GM23338 (cell line): ENCODE measurements around the gene MGAT5. TPM values are rescaled to one million over a fixed set of nuclear protein-coding genes. Genes with fewer than 3 reads are reported as not detected.
A peak's percentile ranks its signal among the peaks of the same experiment; 100 is the strongest.

ENCODE experiments used
- ATAC-seq: fragments of 200-7000 bp; cut with Tn5 transposase; 3 replicates; pipeline ENCODE4 v1.9.1; 2020
- DNase-seq: peaks from one replicate; pipeline ENCODE4 v3.0.0-alpha.2; 2015; ENCODE audit warnings: low spot score
- H2AFZ ChIP-seq: fragments of 200-600 bp; sonication (generic); 2 replicates; pipeline ENCODE4 v1.8.0; 2016; ENCODE audit warnings: antibody characterized with exemption, mild to moderate bottlenecking, moderate library complexity
- H3F3A ChIP-seq: fragments of 200-600 bp; sonication (generic); replicated peaks from 2 replicates; pipeline ENCODE4 v1.8.0; 2017; ENCODE audit warnings: antibody characterized with exemption, mixed run types, low read depth
- H3K27ac ChIP-seq: fragments of 200-600 bp; sonication (generic); 2 replicates; pipeline ENCODE4 v1.6.1; 2016; ENCODE audit warnings: low read depth
- H3K27me3 ChIP-seq: fragments of 200-600 bp; sonication (generic); 2 replicates; pipeline ENCODE4 v1.8.0; 2016; ENCODE audit warnings: mild to moderate bottlenecking, mixed run types, moderate library complexity; ENCODE audit not compliant: insufficient read depth
- H3K36me3 ChIP-seq: fragments of 200-600 bp; sonication (generic); 2 replicates; pipeline ENCODE4 v1.8.0; 2016; ENCODE audit warnings: mild to moderate bottlenecking; ENCODE audit not compliant: insufficient read depth
- H3K4me1 ChIP-seq: fragments of 200-600 bp; sonication (generic); 2 replicates; pipeline ENCODE4 v1.8.0; 2016; ENCODE audit warnings: mild to moderate bottlenecking, moderate library complexity; ENCODE audit not compliant: insufficient read depth
- H3K4me2 ChIP-seq: fragments of 200-600 bp; sonication (generic); 2 replicates; pipeline ENCODE4 v1.7.1; 2017; ENCODE audit warnings: mixed run types
- H3K4me3 ChIP-seq: fragments of 200-600 bp; sonication (generic); 2 replicates; pipeline ENCODE4 v1.6.1; 2016; ENCODE audit warnings: mixed run types
- H3K79me2 ChIP-seq: fragments of 200-600 bp; sonication (generic); replicated peaks from 2 replicates; pipeline ENCODE4 v1.8.0; 2017; ENCODE audit warnings: mild to moderate bottlenecking; ENCODE audit not compliant: insufficient read depth
- H3K9me2 ChIP-seq: fragments of 200-600 bp; sonication (generic); 2 replicates; pipeline ENCODE4 v1.8.0; 2017; ENCODE audit not compliant: insufficient read depth
- H4K20me1 ChIP-seq: fragments of 200-600 bp; sonication (generic); replicated peaks from 2 replicates; pipeline ENCODE4 v1.8.0; 2017; ENCODE audit warnings: mild to moderate bottlenecking; ENCODE audit not compliant: insufficient read depth
- H3K27ac Mint-ChIP-seq: 2 replicates; pipeline ENCODE4 v1.8.0; 2020; ENCODE audit warnings: inconsistent platforms, mild to moderate bottlenecking, moderate library complexity, mixed read lengths
- H3K27me3 Mint-ChIP-seq: 3 replicates; pipeline ENCODE4 v1.8.0; 2022; ENCODE audit warnings: low read depth, mild to moderate bottlenecking, moderate library complexity, mixed read lengths, inconsistent platforms; ENCODE audit not compliant: insufficient read depth, poor library complexity
- H3K36me3 Mint-ChIP-seq: 3 replicates; pipeline ENCODE4 v1.8.0; 2021; ENCODE audit warnings: low read depth, mild to moderate bottlenecking, inconsistent platforms, moderate library complexity, mixed read lengths
- H3K4me1 Mint-ChIP-seq: 3 replicates; pipeline ENCODE4 v1.8.0; 2020; ENCODE audit warnings: mild to moderate bottlenecking, inconsistent platforms, mixed read lengths
- H3K4me3 Mint-ChIP-seq: 3 replicates; pipeline ENCODE4 v1.8.0; 2021; ENCODE audit warnings: moderate library complexity, mild to moderate bottlenecking, inconsistent platforms, mixed read lengths
- H3K9me3 Mint-ChIP-seq: 3 replicates; pipeline ENCODE4 v1.8.0; 2020; ENCODE audit warnings: moderate library complexity, mild to moderate bottlenecking, inconsistent platforms, mixed read lengths
- CREB1 ChIP-seq: fragments of 250-450 bp; sonication (Bioruptor Pico); IDR thresholded peaks from 2 replicates; pipeline ENCODE4 v1.5.0; 2020; ENCODE audit warnings: low read depth, mild to moderate bottlenecking, moderate library complexity
- ETS1 ChIP-seq: IDR thresholded peaks from 2 replicates; pipeline ENCODE4 v1.6.1; 2016; ENCODE audit warnings: antibody characterized with exemption
- EZH2 ChIP-seq: fragments of 200-600 bp; sonication (generic); IDR thresholded peaks from one replicate; pipeline ENCODE4 v1.8.0; 2017; ENCODE audit warnings: antibody characterized with exemption, mild to moderate bottlenecking, low read depth; ENCODE audit not compliant: unreplicated experiment
- EZH2phosphoT487 ChIP-seq: fragments of 200-600 bp; sonication (generic); IDR thresholded peaks from one replicate; pipeline ENCODE4 v1.8.1; 2018; ENCODE audit warnings: antibody characterized with exemption; ENCODE audit not compliant: unreplicated experiment
- JUNB ChIP-seq: IDR thresholded peaks from one replicate; pipeline ENCODE4 v1.6.1; 2016; ENCODE audit warnings: antibody characterized with exemption; ENCODE audit not compliant: unreplicated experiment
- NANOG ChIP-seq: IDR thresholded peaks from 2 replicates; pipeline ENCODE4 v1.6.1; 2016; ENCODE audit warnings: antibody characterized with exemption, borderline replicate concordance
- POLR2AphosphoS5 ChIP-seq: IDR thresholded peaks from 2 replicates; pipeline ENCODE4 v1.6.1; 2016; ENCODE audit warnings: antibody characterized with exemption, low read depth
- STAT1 ChIP-seq: IDR thresholded peaks from one replicate; pipeline ENCODE4 v1.6.1; 2016; ENCODE audit warnings: antibody characterized with exemption; ENCODE audit not compliant: unreplicated experiment
- ZNF114 ChIP-seq: fragments of 250-450 bp; sonication (Bioruptor Pico); IDR thresholded peaks from 2 replicates; pipeline ENCODE4 v1.5.0; 2020; ENCODE audit warnings: mild to moderate bottlenecking, moderate library complexity
- ZNF331 ChIP-seq: fragments of 250-450 bp; sonication (Bioruptor Pico); IDR thresholded peaks from 2 replicates; pipeline ENCODE4 v1.5.0; 2020; ENCODE audit warnings: low read depth, mild to moderate bottlenecking, moderate library complexity
- polyA plus RNA-seq: library from polyadenylated mRNA; unstranded; fragments of >200 nt; fragmentation: Nextera tagmentation; extraction: Ambion mirVana; gene quantifications from 2 replicates; pipeline ENCODE4 v1.2.1, GENCODE V29; 2016
- total RNA-seq: library from RNA; depleted of rRNA; stranded (reverse); fragments of >200 nt; shearing (Covaris generic); gene quantifications from 2 replicates; pipeline ENCODE4 v1.2.3, GENCODE V29; 2014
- TF ChIP-seq, protein P1 (sequence below), 2 experiments: fragments of 200-600 bp in 1 of 2; sonication (generic) in 1 of 2; conservative IDR thresholded peaks; 2 replicates each; pipeline versions ENCODE4 v1.5.1 to v1.6.1; 2016 to 2017; ENCODE audit warnings: antibody characterized with exemption in 2 of 2, low read depth in 2 of 2, mild to moderate bottlenecking in 2 of 2, moderate library complexity in 1 of 2
- TF ChIP-seq, protein P2 (sequence below): fragments of 250-450 bp; sonication (Bioruptor Pico); IDR thresholded peaks from 2 replicates; pipeline ENCODE4 v1.5.0; 2020; ENCODE audit warnings: mild to moderate bottlenecking, moderate library complexity

Gene MGAT5
- total and polyA plus RNA-seq, 2 experiments from 2014 or later, result 4.6 to 27.6 TPM

GRCh38 chr2:134218930-134219658 lies 34.8 kb upstream of the MGAT5 start:
- Mint-ChIP-seq H3K9me3 (no peaks in the 10 kb centered on the region), H3K4me3 (no peak overlapping the region; the same call in 2 of the 3 replicates), H3K27me3 (no peaks in the 10 kb centered on the region), H3K4me1 (peaks cover 42% of the 10 kb centered on the region), H3K36me3 (peaks cover 4% of the 10 kb centered on the region; the same call in 2 of the 3 replicates), H3K27ac (peak overlapping the region; percentile 79; the same call in 1 of the 2 replicates)
- Histone ChIP-seq H4K20me1 (peaks cover 13% of the 10 kb centered on the region), H3K79me2 (peaks cover 66% of the 10 kb centered on the region), H3K4me1 (peaks cover 29% of the 10 kb centered on the region), H3K4me2 (no peak overlapping the region), H3K27me3 (no peaks in the 10 kb centered on the region), H3K4me3 (no peak overlapping the region), H3K9me2 (peaks cover 6% of the 10 kb centered on the region; the same call in 1 of the 2 replicates), H3K36me3 (no peaks in the 10 kb centered on the region), H2AFZ (no peak overlapping the region), H3K27ac (no peak overlapping the region), H3F3A (no peaks in the 10 kb centered on the region)
- ATAC-seq (no peak; the same call in 2 of the 3 replicates), DNase-seq (no peak)
- TF ChIP-seq EZH2, result no peak

DNA sequence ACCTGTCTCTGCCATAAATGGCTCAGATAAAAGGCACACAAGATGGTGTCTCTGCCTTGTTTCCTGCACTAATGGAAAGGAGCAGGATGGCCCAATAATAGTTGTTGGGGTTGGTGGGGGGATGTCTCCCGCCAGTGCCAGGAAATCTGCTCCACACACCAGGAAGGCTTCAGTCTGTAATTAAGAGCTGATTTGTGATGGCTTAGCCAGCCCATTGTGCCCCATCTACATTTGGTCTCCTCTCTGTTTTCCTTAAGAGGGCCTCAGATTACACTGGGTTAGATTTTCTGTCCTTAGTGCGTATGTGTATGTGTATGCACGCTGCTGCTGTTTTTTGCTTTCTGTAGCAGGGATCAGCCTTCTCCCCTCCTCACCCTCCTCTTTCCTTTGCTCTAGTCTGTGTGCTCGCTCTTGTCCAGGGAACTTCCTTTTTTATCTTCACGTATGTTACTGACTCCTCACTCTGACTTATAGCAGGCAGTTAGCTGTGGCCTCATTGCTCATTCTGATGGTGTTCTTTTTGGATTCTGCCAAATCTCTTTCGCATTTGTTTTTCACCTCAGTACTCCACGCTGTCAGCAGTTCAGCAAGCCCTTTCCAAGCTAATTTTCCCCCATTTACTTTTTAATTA lies 33.4 kb upstream of the MGAT5 start:
- no peak overlapping the region; the same call in 2 of the 3 replicates for H3K4me3 Mint-ChIP-seq
- H3K27ac Mint-ChIP-seq, result peak overlapping the region; percentile 66; the same call in 1 of the 2 replicates
- Histone ChIP-seq H3K27ac (peak overlapping the region; percentile 20), H3K4me2 (peak overlapping the region; percentile 58), H3K79me2 (peaks cover 61% of the 10 kb centered on the region), H3F3A (no peaks in the 10 kb centered on the region), H3K36me3 (no peaks in the 10 kb centered on the region), H3K4me1 (peaks cover 33% of the 10 kb centered on the region), H3K4me3 (no peak overlapping the region), H2AFZ (no peak overlapping the region), H3K9me2 (no peaks in the 10 kb centered on the region), H4K20me1 (peaks cover 10% of the 10 kb centered on the region), H3K27me3 (no peaks in the 10 kb centered on the region)
- H3K4me1 Mint-ChIP-seq, result peaks cover 46% of the 10 kb centered on the region
- ATAC-seq, result peak; percentile 57
- H3K9me3 Mint-ChIP-seq, result no peaks in the 10 kb centered on the region
- no peaks in the 10 kb centered on the region for H3K36me3 Mint-ChIP-seq
- H3K27me3 Mint-ChIP-seq, result peaks cover 2% of the 10 kb centered on the region
- DNase-seq, result no peak
- TF ChIP-seq, protein P1, sequence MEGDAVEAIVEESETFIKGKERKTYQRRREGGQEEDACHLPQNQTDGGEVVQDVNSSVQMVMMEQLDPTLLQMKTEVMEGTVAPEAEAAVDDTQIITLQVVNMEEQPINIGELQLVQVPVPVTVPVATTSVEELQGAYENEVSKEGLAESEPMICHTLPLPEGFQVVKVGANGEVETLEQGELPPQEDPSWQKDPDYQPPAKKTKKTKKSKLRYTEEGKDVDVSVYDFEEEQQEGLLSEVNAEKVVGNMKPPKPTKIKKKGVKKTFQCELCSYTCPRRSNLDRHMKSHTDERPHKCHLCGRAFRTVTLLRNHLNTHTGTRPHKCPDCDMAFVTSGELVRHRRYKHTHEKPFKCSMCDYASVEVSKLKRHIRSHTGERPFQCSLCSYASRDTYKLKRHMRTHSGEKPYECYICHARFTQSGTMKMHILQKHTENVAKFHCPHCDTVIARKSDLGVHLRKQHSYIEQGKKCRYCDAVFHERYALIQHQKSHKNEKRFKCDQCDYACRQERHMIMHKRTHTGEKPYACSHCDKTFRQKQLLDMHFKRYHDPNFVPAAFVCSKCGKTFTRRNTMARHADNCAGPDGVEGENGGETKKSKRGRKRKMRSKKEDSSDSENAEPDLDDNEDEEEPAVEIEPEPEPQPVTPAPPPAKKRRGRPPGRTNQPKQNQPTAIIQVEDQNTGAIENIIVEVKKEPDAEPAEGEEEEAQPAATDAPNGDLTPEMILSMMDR (conservative IDR thresholded peaks at IDR 0.05; ENCODE audit: low read depth in 2 of 2), result no peak
- no peak for TF ChIP-seq NANOG
- TF ChIP-seq EZH2phosphoT487, result no peak
- TF ChIP-seq ETS1, result no peak
- no peak for TF ChIP-seq JUNB
- TF ChIP-seq EZH2, result no peak
- no peak for TF ChIP-seq CREB1 (CRISPR knock-in tag)
- no peak for TF ChIP-seq ZNF114
- TF ChIP-seq STAT1, result no peak
- TF ChIP-seq, protein P2, sequence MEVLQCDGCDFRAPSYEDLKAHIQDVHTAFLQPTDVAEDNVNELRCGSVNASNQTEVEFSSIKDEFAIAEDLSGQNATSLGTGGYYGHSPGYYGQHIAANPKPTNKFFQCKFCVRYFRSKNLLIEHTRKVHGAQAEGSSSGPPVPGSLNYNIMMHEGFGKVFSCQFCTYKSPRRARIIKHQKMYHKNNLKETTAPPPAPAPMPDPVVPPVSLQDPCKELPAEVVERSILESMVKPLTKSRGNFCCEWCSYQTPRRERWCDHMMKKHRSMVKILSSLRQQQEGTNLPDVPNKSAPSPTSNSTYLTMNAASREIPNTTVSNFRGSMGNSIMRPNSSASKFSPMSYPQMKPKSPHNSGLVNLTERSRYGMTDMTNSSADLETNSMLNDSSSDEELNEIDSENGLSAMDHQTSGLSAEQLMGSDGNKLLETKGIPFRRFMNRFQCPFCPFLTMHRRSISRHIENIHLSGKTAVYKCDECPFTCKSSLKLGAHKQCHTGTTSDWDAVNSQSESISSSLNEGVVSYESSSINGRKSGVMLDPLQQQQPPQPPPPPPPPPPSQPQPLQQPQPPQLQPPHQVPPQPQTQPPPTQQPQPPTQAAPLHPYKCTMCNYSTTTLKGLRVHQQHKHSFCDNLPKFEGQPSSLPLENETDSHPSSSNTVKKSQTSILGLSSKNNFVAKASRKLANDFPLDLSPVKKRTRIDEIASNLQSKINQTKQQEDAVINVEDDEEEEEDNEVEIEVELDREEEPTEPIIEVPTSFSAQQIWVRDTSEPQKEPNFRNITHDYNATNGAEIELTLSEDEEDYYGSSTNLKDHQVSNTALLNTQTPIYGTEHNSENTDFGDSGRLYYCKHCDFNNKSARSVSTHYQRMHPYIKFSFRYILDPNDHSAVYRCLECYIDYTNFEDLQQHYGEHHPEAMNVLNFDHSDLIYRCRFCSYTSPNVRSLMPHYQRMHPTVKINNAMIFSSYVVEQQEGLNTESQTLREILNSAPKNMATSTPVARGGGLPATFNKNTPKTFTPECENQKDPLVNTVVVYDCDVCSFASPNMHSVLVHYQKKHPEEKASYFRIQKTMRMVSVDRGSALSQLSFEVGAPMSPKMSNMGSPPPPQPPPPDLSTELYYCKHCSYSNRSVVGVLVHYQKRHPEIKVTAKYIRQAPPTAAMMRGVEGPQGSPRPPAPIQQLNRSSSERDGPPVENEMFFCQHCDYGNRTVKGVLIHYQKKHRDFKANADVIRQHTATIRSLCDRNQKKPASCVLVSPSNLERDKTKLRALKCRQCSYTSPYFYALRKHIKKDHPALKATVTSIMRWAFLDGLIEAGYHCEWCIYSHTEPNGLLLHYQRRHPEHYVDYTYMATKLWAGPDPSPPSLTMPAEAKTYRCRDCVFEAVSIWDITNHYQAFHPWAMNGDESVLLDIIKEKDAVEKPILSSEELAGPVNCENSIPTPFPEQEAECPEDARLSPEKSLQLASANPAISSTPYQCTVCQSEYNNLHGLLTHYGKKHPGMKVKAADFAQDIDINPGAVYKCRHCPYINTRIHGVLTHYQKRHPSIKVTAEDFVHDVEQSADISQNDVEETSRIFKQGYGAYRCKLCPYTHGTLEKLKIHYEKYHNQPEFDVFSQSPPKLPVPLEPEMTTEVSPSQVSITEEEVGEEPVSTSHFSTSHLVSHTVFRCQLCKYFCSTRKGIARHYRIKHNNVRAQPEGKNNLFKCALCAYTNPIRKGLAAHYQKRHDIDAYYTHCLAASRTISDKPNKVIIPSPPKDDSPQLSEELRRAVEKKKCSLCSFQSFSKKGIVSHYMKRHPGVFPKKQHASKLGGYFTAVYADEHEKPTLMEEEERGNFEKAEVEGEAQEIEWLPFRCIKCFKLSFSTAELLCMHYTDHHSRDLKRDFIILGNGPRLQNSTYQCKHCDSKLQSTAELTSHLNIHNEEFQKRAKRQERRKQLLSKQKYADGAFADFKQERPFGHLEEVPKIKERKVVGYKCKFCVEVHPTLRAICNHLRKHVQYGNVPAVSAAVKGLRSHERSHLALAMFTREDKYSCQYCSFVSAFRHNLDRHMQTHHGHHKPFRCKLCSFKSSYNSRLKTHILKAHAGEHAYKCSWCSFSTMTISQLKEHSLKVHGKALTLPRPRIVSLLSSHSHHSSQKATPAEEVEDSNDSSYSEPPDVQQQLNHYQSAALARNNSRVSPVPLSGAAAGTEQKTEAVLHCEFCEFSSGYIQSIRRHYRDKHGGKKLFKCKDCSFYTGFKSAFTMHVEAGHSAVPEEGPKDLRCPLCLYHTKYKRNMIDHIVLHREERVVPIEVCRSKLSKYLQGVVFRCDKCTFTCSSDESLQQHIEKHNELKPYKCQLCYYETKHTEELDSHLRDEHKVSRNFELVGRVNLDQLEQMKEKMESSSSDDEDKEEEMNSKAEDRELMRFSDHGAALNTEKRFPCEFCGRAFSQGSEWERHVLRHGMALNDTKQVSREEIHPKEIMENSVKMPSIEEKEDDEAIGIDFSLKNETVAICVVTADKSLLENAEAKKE (CRISPR knock-in tag), result no peak
- no peak for TF ChIP-seq ZNF331 (CRISPR knock-in tag)
- no peak for TF ChIP-seq POLR2AphosphoS5
